ENCODE measurements around the gene ARNT2. TPM values are rescaled to one million over a fixed set of nuclear protein-coding genes. Genes with fewer than 3 reads are reported as not detected.

Gene ARNT2
- total RNA-seq, 1 donor from 2014 or later = 3.6 TPM

DNA sequence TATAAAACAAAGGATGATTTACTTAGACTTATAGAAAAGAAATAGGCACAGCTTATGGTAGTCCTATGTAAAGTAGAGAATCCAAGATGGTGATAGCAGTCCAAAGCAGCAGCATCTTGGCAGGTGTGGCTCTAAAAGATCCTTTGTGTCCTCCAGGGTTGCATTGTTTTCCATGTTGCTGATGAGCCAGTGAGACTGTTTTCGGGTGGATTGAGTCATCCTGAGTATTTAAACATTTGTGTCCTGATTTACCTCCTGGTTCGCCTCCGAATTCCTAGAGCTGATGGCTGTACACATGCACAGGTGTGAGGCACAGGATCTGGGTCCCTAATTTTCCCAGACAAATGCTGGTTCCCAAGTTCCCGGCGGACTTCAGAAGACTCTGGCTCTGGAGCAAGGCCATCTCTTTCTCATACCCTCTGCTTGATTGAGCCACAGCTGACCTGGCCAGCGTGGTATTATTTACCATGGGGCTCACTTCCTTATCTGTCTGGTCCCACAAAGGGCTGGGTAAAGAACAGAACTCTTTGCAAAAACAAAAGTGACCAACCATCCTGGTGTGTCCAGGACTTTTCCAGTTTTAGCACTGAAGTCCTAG lies 51.0 kb downstream of the ARNT2 start:
- Histone ChIP-seq H3K27ac (replicated peaks) (no peak overlapping the region), H3K9me3 (replicated peaks) (no peaks in the 10 kb centered on the region), H3K36me3 (no peaks in the 10 kb centered on the region), H3K4me3 (no peak overlapping the region), H3K4me1 (peaks cover 7% of the 10 kb centered on the region), H3K27me3 (ENCODE audit: low read depth) (peaks cover 12% of the 10 kb centered on the region)
- intact Hi-C loops (cut with micrococcal nuclease) = no loop called here
- TF ChIP-seq, protein P1, sequence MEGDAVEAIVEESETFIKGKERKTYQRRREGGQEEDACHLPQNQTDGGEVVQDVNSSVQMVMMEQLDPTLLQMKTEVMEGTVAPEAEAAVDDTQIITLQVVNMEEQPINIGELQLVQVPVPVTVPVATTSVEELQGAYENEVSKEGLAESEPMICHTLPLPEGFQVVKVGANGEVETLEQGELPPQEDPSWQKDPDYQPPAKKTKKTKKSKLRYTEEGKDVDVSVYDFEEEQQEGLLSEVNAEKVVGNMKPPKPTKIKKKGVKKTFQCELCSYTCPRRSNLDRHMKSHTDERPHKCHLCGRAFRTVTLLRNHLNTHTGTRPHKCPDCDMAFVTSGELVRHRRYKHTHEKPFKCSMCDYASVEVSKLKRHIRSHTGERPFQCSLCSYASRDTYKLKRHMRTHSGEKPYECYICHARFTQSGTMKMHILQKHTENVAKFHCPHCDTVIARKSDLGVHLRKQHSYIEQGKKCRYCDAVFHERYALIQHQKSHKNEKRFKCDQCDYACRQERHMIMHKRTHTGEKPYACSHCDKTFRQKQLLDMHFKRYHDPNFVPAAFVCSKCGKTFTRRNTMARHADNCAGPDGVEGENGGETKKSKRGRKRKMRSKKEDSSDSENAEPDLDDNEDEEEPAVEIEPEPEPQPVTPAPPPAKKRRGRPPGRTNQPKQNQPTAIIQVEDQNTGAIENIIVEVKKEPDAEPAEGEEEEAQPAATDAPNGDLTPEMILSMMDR (IDR thresholded peaks at IDR 0.05; ENCODE audit: borderline replicate concordance) = no peak
- no peak for DNase-seq

DNA sequence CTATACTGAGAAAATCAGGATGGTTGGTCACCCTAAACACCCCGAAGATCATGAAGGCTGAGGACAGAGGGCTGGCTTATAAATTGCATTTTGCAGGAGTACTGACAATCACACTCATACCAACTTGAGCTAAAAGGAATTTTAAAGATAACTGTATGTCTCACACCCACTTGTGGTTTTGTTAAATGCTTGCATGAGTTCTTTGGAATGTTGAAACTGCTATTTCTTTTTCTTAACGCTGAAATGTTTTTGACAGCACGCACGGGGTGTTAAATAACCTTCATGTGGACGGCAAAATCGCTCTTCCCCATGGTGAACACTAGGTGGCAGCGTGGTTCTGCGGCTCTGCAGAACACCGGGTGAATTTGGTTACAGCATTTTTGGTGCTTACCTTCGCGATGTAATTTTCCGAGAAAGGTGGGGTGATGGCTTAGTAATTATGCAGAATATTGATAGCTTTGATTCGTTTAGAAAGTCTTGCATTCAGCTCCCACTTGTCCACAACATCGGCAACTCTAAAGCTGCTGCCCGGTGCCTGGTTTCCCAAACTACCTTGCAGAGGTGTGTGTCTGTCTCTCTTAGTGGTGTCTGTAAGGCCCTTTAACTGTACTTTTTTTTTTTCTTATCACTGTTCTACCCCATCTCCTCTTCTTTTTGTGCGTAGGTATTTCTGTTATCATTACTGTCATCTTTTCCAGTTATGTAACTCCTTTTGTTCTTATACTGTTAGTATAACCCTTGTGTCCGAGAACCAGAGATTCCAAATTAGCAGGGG lies 51.7 kb downstream of the ARNT2 start:
- Histone ChIP-seq H3K4me1 (peaks cover 7% of the 10 kb centered on the region), H3K27ac (replicated peaks) (no peak overlapping the region), H3K27me3 (ENCODE audit: low read depth) (peaks cover 5% of the 10 kb centered on the region), H3K9me3 (replicated peaks) (no peaks in the 10 kb centered on the region), H3K36me3 (no peaks in the 10 kb centered on the region), H3K4me3 (no peak overlapping the region)
- TF ChIP-seq, protein P1 (IDR thresholded peaks at IDR 0.05; ENCODE audit: borderline replicate concordance) = peak; percentile 95
- DNase-seq = no peak
- intact Hi-C loops (cut with micrococcal nuclease) = no loop called here

DNA sequence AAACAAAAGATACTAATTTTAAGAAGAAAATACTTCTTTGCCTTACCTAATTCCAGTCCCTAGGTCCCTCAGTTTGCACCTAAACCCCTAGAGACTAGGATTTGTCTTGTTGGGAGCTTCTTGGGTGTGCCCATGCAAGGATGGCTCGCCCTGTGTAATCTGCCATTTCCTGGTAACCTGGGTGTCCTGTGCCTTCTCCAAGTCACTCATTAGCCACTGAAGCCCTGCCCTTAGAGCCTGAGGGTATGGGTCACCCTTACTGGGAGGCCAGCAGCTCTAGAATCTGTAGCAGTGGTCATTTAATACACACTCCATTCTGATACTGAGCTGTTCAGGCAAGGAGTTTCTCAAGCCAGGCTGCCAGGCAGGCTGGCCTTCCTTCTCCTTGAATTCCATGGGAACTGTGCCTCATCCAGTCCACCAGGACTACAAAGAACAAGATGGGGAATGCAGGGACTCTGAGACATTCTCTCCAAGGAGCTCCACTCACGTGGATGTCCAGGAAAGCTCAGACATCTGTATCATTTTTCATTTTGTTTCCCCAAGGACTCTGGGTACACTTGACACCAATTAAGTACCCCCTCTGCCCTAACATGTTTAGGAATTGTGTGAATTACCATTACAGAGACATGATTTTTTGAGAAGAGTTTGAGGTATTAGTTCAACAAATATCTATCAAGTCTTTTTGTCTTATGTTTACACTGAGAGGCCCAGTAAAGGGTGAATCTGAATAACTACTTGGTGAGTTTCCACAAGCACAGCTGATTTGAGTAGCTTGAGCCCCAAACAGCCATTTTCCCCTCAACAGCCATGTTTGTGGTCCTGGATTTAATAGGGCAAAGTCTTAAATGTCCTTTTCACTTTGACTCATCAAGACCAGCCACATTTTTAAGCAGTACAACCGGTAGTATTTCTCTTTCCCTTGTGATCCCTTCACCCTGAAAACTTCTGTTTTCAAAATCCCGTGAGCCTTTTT lies 52.6 kb downstream of the ARNT2 start:
- Histone ChIP-seq H3K4me1 (peaks cover 7% of the 10 kb centered on the region), H3K36me3 (no peaks in the 10 kb centered on the region), H3K27ac (replicated peaks) (no peak overlapping the region), H3K9me3 (replicated peaks) (no peaks in the 10 kb centered on the region), H3K4me3 (no peak overlapping the region), H3K27me3 (ENCODE audit: low read depth) (no peaks in the 10 kb centered on the region)
- TF ChIP-seq, protein P1 (IDR thresholded peaks at IDR 0.05; ENCODE audit: borderline replicate concordance) = no peak
- no peak for DNase-seq
- intact Hi-C loops (cut with micrococcal nuclease) = no loop called here

DNA sequence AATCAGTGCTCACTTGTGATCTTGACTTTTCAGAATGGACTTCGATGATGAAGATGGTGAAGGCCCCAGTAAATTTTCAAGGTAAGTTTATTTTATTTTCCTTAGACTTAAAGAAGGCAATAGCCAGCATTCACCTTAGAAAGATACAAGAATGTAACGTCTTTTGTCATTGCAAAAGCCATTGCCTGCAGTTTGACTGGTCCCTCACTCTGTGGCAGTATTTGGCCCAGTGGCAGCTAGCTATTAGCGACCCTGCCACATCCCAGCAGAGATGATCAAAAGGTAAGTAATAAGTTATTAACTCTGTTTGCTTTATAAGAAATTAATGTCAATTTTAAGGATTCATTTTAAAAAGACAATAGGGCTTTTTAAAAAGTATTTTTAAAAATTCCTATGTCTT lies 53.7 kb downstream of the ARNT2 start:
- no peaks in the 10 kb centered on the region for H3K27me3 ChIP-seq (ENCODE audit: low read depth)
- no peak overlapping the region for H3K27ac ChIP-seq (replicated peaks)
- no peaks in the 10 kb centered on the region for H3K9me3 ChIP-seq (replicated peaks)
- H3K4me3 ChIP-seq = no peak overlapping the region
- H3K36me3 ChIP-seq = no peaks in the 10 kb centered on the region
- intact Hi-C loops (cut with micrococcal nuclease) = no loop called here
- peaks cover 7% of the 10 kb centered on the region for H3K4me1 ChIP-seq
- no peak for DNase-seq
- TF ChIP-seq, protein P1 (IDR thresholded peaks at IDR 0.05; ENCODE audit: borderline replicate concordance) = no peak

DNA sequence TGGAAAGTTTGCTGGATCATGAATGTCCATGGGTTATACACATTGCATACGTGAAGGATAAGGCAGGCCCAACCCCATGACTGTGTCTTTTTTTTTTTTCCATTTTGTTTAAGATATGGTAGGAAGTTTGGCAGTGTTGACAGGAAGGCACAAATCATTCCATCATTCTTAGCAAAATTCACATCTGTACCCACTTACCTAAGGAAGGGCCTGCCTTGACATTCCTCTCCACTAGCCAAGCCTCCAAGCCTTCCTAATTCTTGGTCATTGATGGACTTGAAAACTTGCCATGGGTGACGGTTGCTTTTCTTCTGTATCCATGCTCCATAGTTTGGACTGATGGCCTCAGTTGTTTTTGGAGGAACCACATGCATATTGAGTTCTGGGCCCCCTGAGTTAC lies 54.4 kb downstream of the ARNT2 start:
- intact Hi-C loops (cut with micrococcal nuclease) = no loop called here
- Histone ChIP-seq H3K4me3 (no peak overlapping the region), H3K27me3 (ENCODE audit: low read depth) (no peaks in the 10 kb centered on the region), H3K9me3 (replicated peaks) (no peaks in the 10 kb centered on the region), H3K36me3 (no peaks in the 10 kb centered on the region), H3K4me1 (peaks cover 7% of the 10 kb centered on the region), H3K27ac (replicated peaks) (no peak overlapping the region)
- no peak for DNase-seq
- TF ChIP-seq, protein P1 (IDR thresholded peaks at IDR 0.05; ENCODE audit: borderline replicate concordance) = no peak

Data from left ventricle myocardium inferior (tissue), 1 donor.